ENCODE data around the gene GRID1. TPM values are rescaled to one million over a fixed set of nuclear protein-coding genes. Genes with fewer than 3 reads are reported as not detected.

Gene GRID1
- total RNA-seq, 1 experiment from 2014 or later, result 0.07 TPM

GRCh38 chr10:86070278-86070677, 296.3 kb downstream of the GRID1 start:
- H3K4me1 ChIP-seq (ENCODE audit: low read length), result peaks cover 2% of the 10 kb centered on the region; the same call in 1 of the 2 replicates
- H2AFZ ChIP-seq (ENCODE audit: low read length), result no peak overlapping the region
- no peak overlapping the region for H3K9ac ChIP-seq (ENCODE audit: low read length)
- no peaks in the 10 kb centered on the region for H3K79me2 ChIP-seq (ENCODE audit: low read length)
- H3K27me3 ChIP-seq (ENCODE audit: low read length), result no peaks in the 10 kb centered on the region
- no peak overlapping the region for H3K4me2 ChIP-seq (ENCODE audit: low read depth, low read length, poor library complexity, severe bottlenecking)
- no peaks in the 10 kb centered on the region for H3K9me2 ChIP-seq (replicated peaks; ENCODE audit: insufficient read depth, low read length)
- H3K36me3 ChIP-seq (ENCODE audit: insufficient read depth, low read length), result no peaks in the 10 kb centered on the region
- no peaks in the 10 kb centered on the region for H4K20me1 ChIP-seq (ENCODE audit: insufficient read depth, low read depth, low read length)
- no peak for DNase-seq
- no peaks in the 10 kb centered on the region for H3K9me3 ChIP-seq (ENCODE audit: low read length)
- no peak overlapping the region for H3K27ac ChIP-seq (ENCODE audit: low read length)
- no peak overlapping the region for H3K4me3 ChIP-seq (ENCODE audit: low read length)

GRCh38 chr10:86068231-86069054, 298.2 kb downstream of the GRID1 start:
- Histone ChIP-seq H3K4me1 (ENCODE audit: low read length) (peaks cover 2% of the 10 kb centered on the region; the same call in 1 of the 2 replicates), H3K79me2 (ENCODE audit: low read length) (no peaks in the 10 kb centered on the region), H3K4me3 (ENCODE audit: low read length) (no peak overlapping the region), H4K20me1 (ENCODE audit: insufficient read depth, low read depth, low read length) (no peaks in the 10 kb centered on the region), H3K36me3 (ENCODE audit: insufficient read depth, low read length) (no peaks in the 10 kb centered on the region), H3K27me3 (ENCODE audit: low read length) (no peaks in the 10 kb centered on the region), H3K9me3 (ENCODE audit: low read length) (no peaks in the 10 kb centered on the region), H3K27ac (ENCODE audit: low read length) (no peak overlapping the region), H3K9ac (ENCODE audit: low read length) (no peak overlapping the region), H3K4me2 (ENCODE audit: low read depth, low read length, poor library complexity, severe bottlenecking) (no peak overlapping the region), H3K9me2 (replicated peaks; ENCODE audit: insufficient read depth, low read length) (no peaks in the 10 kb centered on the region), H2AFZ (ENCODE audit: low read length) (no peak overlapping the region)
- DNase-seq, result no peak

GRCh38 chr10:86067436-86068050, 299.1 kb downstream of the GRID1 start:
- Histone ChIP-seq H3K9me3 (ENCODE audit: low read length) (no peaks in the 10 kb centered on the region), H3K79me2 (ENCODE audit: low read length) (no peaks in the 10 kb centered on the region), H2AFZ (ENCODE audit: low read length) (no peak overlapping the region), H3K4me1 (ENCODE audit: low read length) (peaks cover 2% of the 10 kb centered on the region; the same call in 1 of the 2 replicates), H3K9ac (ENCODE audit: low read length) (no peak overlapping the region), H3K4me2 (ENCODE audit: low read depth, low read length, poor library complexity, severe bottlenecking) (no peak overlapping the region), H3K9me2 (replicated peaks; ENCODE audit: insufficient read depth, low read length) (no peaks in the 10 kb centered on the region), H3K27me3 (ENCODE audit: low read length) (no peaks in the 10 kb centered on the region), H3K36me3 (ENCODE audit: insufficient read depth, low read length) (no peaks in the 10 kb centered on the region), H4K20me1 (ENCODE audit: insufficient read depth, low read depth, low read length) (no peaks in the 10 kb centered on the region), H3K4me3 (ENCODE audit: low read length) (no peak overlapping the region), H3K27ac (ENCODE audit: low read length) (no peak overlapping the region)
- no peak for DNase-seq

- H3K4me2 ChIP-seq (ENCODE audit: low read depth, low read length, poor library complexity, severe bottlenecking), result no peak overlapping the region
- DNase-seq, result no peak
- H3K4me1 ChIP-seq (ENCODE audit: low read length), result peaks cover 2% of the 10 kb centered on the region; the same call in 1 of the 2 replicates
- H3K79me2 ChIP-seq (ENCODE audit: low read length), result no peaks in the 10 kb centered on the region
- no peaks in the 10 kb centered on the region for H3K27me3 ChIP-seq (ENCODE audit: low read length)
- no peaks in the 10 kb centered on the region for H3K9me3 ChIP-seq (ENCODE audit: low read length)
- H3K4me3 ChIP-seq (ENCODE audit: low read length), result no peak overlapping the region
- no peaks in the 10 kb centered on the region for H3K36me3 ChIP-seq (ENCODE audit: insufficient read depth, low read length)
- no peak overlapping the region for H2AFZ ChIP-seq (ENCODE audit: low read length)
- no peak overlapping the region for H3K27ac ChIP-seq (ENCODE audit: low read length)
- H3K9ac ChIP-seq (ENCODE audit: low read length), result no peak overlapping the region
- no peaks in the 10 kb centered on the region for H4K20me1 ChIP-seq (ENCODE audit: insufficient read depth, low read depth, low read length)
- H3K9me2 ChIP-seq (replicated peaks; ENCODE audit: insufficient read depth, low read length), result no peaks in the 10 kb centered on the region
These were observed 299.9 kb downstream of the GRID1 start for GRCh38 chr10:86066696-86067095.

GRCh38 chr10:86065711-86066251, 300.8 kb downstream of the GRID1 start:
- peaks cover 2% of the 10 kb centered on the region; the same call in 1 of the 2 replicates for H3K4me1 ChIP-seq (ENCODE audit: low read length)
- H3K9me3 ChIP-seq (ENCODE audit: low read length), result no peaks in the 10 kb centered on the region
- no peaks in the 10 kb centered on the region for H3K36me3 ChIP-seq (ENCODE audit: insufficient read depth, low read length)
- H3K27ac ChIP-seq (ENCODE audit: low read length), result no peak overlapping the region
- H3K9ac ChIP-seq (ENCODE audit: low read length), result no peak overlapping the region
- H3K9me2 ChIP-seq (replicated peaks; ENCODE audit: insufficient read depth, low read length), result no peaks in the 10 kb centered on the region
- H3K4me3 ChIP-seq (ENCODE audit: low read length), result no peak overlapping the region
- no peak overlapping the region for H2AFZ ChIP-seq (ENCODE audit: low read length)
- H4K20me1 ChIP-seq (ENCODE audit: insufficient read depth, low read depth, low read length), result no peaks in the 10 kb centered on the region
- no peak overlapping the region for H3K4me2 ChIP-seq (ENCODE audit: low read depth, low read length, poor library complexity, severe bottlenecking)
- H3K79me2 ChIP-seq (ENCODE audit: low read length), result no peaks in the 10 kb centered on the region
- no peaks in the 10 kb centered on the region for H3K27me3 ChIP-seq (ENCODE audit: low read length)
- no peak for DNase-seq

- no peak for DNase-seq
- Histone ChIP-seq H2AFZ (ENCODE audit: low read length) (no peak overlapping the region), H3K9me3 (ENCODE audit: low read length) (no peaks in the 10 kb centered on the region), H3K4me3 (ENCODE audit: low read length) (no peak overlapping the region), H3K27ac (ENCODE audit: low read length) (no peak overlapping the region), H3K27me3 (ENCODE audit: low read length) (no peaks in the 10 kb centered on the region), H3K9ac (ENCODE audit: low read length) (no peak overlapping the region), H3K4me1 (ENCODE audit: low read length) (peaks cover 2% of the 10 kb centered on the region; the same call in 1 of the 2 replicates), H3K36me3 (ENCODE audit: insufficient read depth, low read length) (no peaks in the 10 kb centered on the region), H3K79me2 (ENCODE audit: low read length) (no peaks in the 10 kb centered on the region), H3K9me2 (replicated peaks; ENCODE audit: insufficient read depth, low read length) (no peaks in the 10 kb centered on the region), H4K20me1 (ENCODE audit: insufficient read depth, low read depth, low read length) (no peaks in the 10 kb centered on the region), H3K4me2 (ENCODE audit: low read depth, low read length, poor library complexity, severe bottlenecking) (no peak overlapping the region)
These were observed 301.5 kb downstream of the GRID1 start for GRCh38 chr10:86064931-86065662.

GRCh38 chr10:86064219-86064618, 302.4 kb downstream of the GRID1 start:
- H3K4me1 ChIP-seq (ENCODE audit: low read length), result peaks cover 2% of the 10 kb centered on the region; the same call in 1 of the 2 replicates
- H3K9me3 ChIP-seq (ENCODE audit: low read length), result no peaks in the 10 kb centered on the region
- H3K9me2 ChIP-seq (replicated peaks; ENCODE audit: insufficient read depth, low read length), result no peaks in the 10 kb centered on the region
- H3K79me2 ChIP-seq (ENCODE audit: low read length), result no peaks in the 10 kb centered on the region
- no peaks in the 10 kb centered on the region for H3K27me3 ChIP-seq (ENCODE audit: low read length)
- no peak overlapping the region for H2AFZ ChIP-seq (ENCODE audit: low read length)
- no peaks in the 10 kb centered on the region for H3K36me3 ChIP-seq (ENCODE audit: insufficient read depth, low read length)
- H4K20me1 ChIP-seq (ENCODE audit: insufficient read depth, low read depth, low read length), result no peaks in the 10 kb centered on the region
- H3K9ac ChIP-seq (ENCODE audit: low read length), result no peak overlapping the region
- H3K27ac ChIP-seq (ENCODE audit: low read length), result no peak overlapping the region
- H3K4me2 ChIP-seq (ENCODE audit: low read depth, low read length, poor library complexity, severe bottlenecking), result no peak overlapping the region
- H3K4me3 ChIP-seq (ENCODE audit: low read length), result no peak overlapping the region
- DNase-seq, result no peak

GRCh38 chr10:86063341-86063740, 303.3 kb downstream of the GRID1 start:
- Histone ChIP-seq H2AFZ (ENCODE audit: low read length) (no peak overlapping the region), H3K36me3 (ENCODE audit: insufficient read depth, low read length) (no peaks in the 10 kb centered on the region), H3K4me1 (ENCODE audit: low read length) (peaks cover 2% of the 10 kb centered on the region; the same call in 1 of the 2 replicates), H3K27ac (ENCODE audit: low read length) (no peak overlapping the region), H3K4me2 (ENCODE audit: low read depth, low read length, poor library complexity, severe bottlenecking) (no peak overlapping the region), H3K79me2 (ENCODE audit: low read length) (no peaks in the 10 kb centered on the region), H3K9me3 (ENCODE audit: low read length) (no peaks in the 10 kb centered on the region), H3K9me2 (replicated peaks; ENCODE audit: insufficient read depth, low read length) (no peaks in the 10 kb centered on the region), H3K9ac (ENCODE audit: low read length) (no peak overlapping the region), H3K27me3 (ENCODE audit: low read length) (no peaks in the 10 kb centered on the region), H4K20me1 (ENCODE audit: insufficient read depth, low read depth, low read length) (no peaks in the 10 kb centered on the region), H3K4me3 (ENCODE audit: low read length) (no peak overlapping the region)
- no peak for DNase-seq

All from Karpas-422 (cell line).